GM04503 (cell line): ENCODE results near the gene GJA1.

Experiments
- DNase-seq: peaks from one replicate; pipeline ENCODE4 v3.0.0-alpha.2; 2012; ENCODE audit warnings: low read depth

Gene GJA1

GRCh38 chr6:121485359-121485811 lies 49.9 kb downstream of the GJA1 start:
- DNase-seq = peak; percentile 45

- DNase-seq = no peak
Measured at GRCh38 chr6:121491576-121491975, 56.1 kb downstream of the GJA1 start.

- DNase-seq = no peak
Measured at GRCh38 chr6:121492536-121492935, 57.1 kb downstream of the GJA1 start.

GRCh38 chr6:121497970-121498375 lies 62.5 kb downstream of the GJA1 start:
- DNase-seq = no peak

GRCh38 chr6:121498481-121499276 lies 63.2 kb downstream of the GJA1 start:
- no peak for DNase-seq
